DLD1 (cell line): ENCODE measurements around the gene PBX3.
"Not testable (repeated sequence)": the region's sequence is repeated elsewhere in the genome, so short reads cannot be mapped to it uniquely, and the experiment has no call there.

Experiments
- in situ Hi-C: cut with HindIII; loops from 2 replicates; pipeline ENCODE4 v1.10.0; 2017; ENCODE audit warnings: low sequenced_read_pairs

Gene PBX3

DNA sequence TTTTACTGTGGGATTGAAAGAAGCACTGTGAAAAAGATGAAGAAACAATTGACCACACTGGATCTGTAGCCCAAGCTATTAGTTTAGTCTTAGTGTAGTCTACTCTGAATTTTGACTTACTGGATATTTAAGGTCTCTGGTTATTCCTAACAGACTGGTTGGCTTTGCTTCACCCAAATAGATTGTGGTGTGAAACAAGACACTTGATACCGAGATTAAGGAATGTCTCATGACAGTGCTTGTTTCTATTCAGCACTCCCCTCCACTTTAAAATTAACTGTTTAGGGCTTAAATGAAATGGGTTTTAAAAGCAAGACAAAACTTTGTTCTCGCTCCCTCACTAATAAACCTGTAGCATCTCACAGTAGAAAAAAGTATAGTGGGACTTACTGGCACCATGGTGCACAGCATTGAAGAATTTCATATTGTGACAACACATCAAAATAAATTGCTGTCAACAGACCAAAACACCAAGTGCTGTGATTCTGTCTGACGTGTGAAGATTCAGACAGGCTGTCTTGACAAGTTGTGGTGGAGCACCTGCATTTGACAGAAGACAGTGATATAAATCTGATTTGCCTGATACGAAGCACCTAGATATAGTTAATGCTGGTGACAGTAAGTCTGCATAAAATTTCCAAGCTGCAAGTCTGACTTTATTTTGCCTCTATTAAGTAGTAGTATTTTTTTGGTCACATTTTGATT is 73.1 kb downstream of the PBX3 start:
- in situ Hi-C loops: no loop called here

- in situ Hi-C loops: no loop called here
These were observed 73.9 kb downstream of the PBX3 start for GRCh38 chr9:125821078-125821477.

GRCh38 chr9:125822160-125822559 is 75.0 kb downstream of the PBX3 start:
- in situ Hi-C loops: no loop called here

DNA sequence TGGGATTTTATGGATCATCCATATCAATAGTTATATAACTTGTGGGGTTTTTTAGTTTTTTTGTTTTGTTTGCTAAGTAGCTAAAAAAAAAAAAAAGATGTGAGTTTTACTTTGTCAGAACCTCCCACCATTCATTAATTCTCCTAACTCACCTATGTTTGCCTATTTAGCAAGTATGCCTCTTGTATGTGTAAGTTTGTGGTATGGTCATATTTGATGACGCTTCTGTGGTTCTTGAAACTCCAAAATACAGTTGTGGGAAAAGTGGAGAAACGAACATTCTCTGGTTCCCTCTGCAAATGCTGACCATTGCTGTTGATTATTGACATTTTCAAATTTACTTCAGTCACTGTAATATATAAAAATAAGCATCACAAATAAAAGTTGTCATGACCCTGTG is 75.7 kb downstream of the PBX3 start:
- in situ Hi-C loops: no loop called here

GRCh38 chr9:125823874-125824406 is 76.8 kb downstream of the PBX3 start:
- in situ Hi-C loops: not testable (repeated sequence)

GRCh38 chr9:125825762-125826161 is 78.6 kb downstream of the PBX3 start:
- in situ Hi-C loops: no loop called here

DNA sequence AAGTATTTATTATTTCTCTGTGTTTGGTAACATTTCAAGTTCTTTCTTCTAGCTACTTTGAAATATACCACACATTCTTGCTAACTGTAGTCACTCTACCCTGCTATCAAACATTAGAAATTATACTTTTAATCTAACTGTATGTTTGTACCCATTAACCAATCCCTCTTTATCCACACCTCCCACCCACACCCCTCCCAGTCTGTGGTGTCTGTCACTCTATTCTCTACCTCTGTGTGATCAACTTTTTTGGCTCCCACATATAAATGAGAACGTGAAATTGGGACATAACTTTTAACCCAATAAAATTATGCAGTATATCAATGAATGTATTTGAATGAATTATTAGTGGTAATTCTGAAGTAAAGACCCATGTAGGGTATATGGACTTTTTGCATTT is 79.7 kb downstream of the PBX3 start:
- in situ Hi-C loops: no loop called here

DNA sequence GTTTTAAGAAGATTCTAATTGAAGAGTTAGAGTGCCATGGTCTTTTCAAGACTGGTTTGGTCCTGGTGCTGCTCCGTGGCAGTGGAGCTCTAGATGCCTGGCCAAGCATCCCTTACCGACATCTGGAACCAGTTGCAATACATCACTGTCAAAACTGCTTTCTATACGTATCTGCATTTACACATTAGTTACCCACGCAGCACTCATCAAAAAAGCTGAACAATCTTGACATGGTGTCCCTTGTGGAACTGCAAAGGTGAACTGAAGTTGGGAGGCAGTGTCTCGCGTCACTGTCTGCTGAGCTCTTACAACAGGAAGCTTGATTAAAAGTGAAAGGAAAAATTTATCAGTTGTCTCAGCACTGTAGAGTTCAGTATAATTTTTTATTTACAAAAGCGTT is 82.6 kb downstream of the PBX3 start:
- in situ Hi-C loops: no loop called here

- in situ Hi-C loops: no loop called here
These were observed 83.9 kb downstream of the PBX3 start for GRCh38 chr9:125831054-125831453.

DNA sequence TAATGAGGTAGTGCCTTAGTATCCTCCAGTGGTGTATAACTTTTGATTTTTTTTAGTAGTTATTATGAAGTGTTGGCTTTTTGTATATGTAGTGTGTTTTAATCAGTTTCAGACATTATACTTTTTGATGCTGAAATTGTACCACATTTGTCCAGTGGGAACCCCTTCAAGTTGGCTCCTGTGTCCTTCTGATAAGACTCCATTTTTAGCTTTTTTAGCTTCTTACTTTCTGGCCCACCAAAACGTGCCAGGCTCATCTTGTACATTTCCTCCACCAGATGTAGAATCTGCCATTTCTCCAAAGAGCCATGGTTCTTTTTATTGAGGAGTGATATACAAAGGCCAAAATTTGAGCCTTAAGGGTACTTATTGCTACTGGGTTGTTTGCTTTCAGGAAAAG is 84.4 kb downstream of the PBX3 start:
- in situ Hi-C loops: no loop called here

- in situ Hi-C loops: no loop called here
These were observed 88.5 kb downstream of the PBX3 start for GRCh38 chr9:125835655-125836054.

GRCh38 chr9:125839317-125839716 is 92.1 kb downstream of the PBX3 start:
- in situ Hi-C loops: no loop called here

- in situ Hi-C loops: no loop called here
These were observed 94.3 kb downstream of the PBX3 start for GRCh38 chr9:125841444-125841843.

- in situ Hi-C loops: no loop called here
These were observed 95.1 kb downstream of the PBX3 start for GRCh38 chr9:125842242-125842641.

DNA sequence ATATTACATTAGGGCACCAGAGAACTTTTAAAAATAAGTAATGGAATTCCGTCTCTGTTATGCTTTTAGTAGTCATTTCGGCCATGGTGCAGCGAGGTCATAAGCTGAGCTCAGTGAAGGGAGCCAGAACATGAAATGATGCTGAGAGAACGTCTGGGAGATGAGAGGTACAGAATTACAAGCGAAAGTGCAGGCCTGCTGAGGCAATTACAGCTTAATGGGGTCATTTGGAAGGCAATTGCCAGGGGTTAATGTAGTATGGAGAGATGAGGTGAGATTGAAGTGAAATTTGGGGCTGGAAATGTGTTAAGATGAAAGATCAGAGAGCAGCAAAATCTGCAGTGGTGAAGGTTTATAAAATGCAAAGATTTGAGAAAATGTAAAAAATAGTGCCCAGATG is 96.5 kb downstream of the PBX3 start:
- in situ Hi-C loops: no loop called here

DNA sequence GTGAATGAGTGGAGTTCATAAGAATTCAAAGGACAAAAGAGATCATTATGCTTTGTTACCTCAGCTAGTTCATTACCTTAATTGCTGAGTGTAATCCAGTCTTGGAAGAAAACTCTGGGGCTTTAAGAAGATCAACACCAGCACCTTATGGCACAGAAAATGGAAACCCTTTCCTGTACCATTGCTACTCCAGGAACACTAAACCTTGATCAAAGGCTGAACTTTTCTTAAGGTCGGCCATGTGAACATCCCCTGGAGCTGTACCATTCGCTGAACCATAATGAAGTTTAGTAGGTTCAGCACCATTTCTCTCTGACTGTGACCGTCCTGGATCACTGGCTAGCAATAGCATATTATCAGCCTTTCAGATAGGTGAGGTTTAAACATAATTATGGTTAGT is 97.4 kb downstream of the PBX3 start:
- in situ Hi-C loops: no loop called here

- in situ Hi-C loops: no loop called here
These were observed 98.2 kb downstream of the PBX3 start for GRCh38 chr9:125845271-125845808.

DNA sequence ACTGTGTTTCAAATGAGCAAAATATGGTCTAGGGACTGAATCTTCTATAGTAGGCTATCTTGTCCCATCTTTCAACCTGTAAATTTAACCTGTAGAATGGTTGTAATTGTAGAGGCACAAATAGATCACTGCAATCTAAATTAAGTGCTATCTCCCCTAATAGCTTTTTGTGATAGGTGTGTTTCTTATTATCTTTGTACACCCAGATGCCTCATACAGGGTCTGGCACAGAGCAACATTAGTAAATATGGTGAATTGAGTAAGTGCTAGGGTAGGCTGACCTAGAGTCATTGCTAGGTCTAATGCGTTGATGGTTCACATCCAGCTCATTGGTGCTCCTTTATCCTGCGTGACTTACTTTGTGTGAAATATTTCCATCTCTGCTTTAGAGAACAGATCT is 100.6 kb downstream of the PBX3 start:
- in situ Hi-C loops: no loop called here

GRCh38 chr9:125850106-125850632 is 103.0 kb downstream of the PBX3 start:
- in situ Hi-C loops: no loop called here

GRCh38 chr9:125850763-125851162 is 103.6 kb downstream of the PBX3 start:
- in situ Hi-C loops: no loop called here

- in situ Hi-C loops: no loop called here
These were observed 104.8 kb downstream of the PBX3 start for GRCh38 chr9:125851979-125852378.

DNA sequence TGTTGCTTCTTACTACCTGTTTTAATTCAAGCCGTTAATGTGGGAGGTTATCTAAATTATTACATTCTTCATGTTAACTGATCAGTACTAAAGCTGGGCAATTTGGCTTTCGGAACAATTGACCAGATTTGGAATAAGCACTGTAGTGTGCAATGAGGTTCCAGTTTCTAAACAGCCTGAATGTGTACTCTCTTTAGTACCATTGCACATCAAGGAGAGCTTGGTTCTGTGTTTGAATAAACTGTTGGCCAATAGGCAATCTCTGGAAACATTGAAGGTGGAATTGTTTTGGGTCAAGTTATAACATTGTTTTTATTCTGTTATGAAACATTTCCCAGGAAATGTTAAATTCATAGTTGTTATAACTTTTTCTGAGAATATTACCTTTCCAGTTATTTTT is 105.2 kb downstream of the PBX3 start:
- in situ Hi-C loops: no loop called here
